Measurements from ENCODE around the gene NRP2. TPM values are rescaled to one million over a fixed set of nuclear protein-coding genes. Genes with fewer than 3 reads are reported as not detected.

NRP2 gene
- total RNA-seq, 6 donors from 2014 or later, result 61.4 to 99.4 (median 71.8) TPM

DNA sequence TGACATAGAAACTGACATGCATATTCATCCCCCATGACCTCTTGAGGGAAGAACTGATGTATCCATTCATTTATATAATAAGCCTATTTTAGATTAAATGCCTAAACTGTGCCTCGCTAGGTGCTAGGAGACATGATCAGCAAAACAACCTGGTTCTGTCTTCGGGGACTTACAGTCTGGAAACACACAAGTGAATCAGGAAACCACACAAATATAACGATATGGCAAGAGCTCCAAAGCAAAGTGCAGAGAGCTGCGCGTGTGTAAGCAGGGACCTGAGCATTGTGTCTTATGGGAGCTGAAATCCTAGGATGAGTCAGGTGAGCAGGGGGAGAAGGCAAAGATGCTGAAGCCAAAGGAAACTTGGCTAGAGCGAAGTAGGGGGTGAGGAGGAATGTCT, 120.6 kb downstream of the NRP2 start:
- H3K36me3 ChIP-seq, result no peaks in the 10 kb centered on the region
- 72 to 85% methylated on average over 6 of the region's 6 CpGs for WGBS, 2 donors
- peaks cover 0 to 9% (median 6%) of the 10 kb centered on the region in 4 donors for H3K9me3 ChIP-seq
- DNase-seq (no peak), ATAC-seq (ENCODE audit: low FRiP score in 2 of 2) (no peak)
- no peaks in the 10 kb centered on the region for H3K27me3 ChIP-seq
- TF ChIP-seq EP300 (IDR thresholded peaks at IDR 0.05), result no peak
- no peak for TF ChIP-seq POLR2AphosphoS5 (IDR thresholded peaks at IDR 0.05)
- no peak for TF ChIP-seq POLR2A (IDR thresholded peaks at IDR 0.05)
- TF ChIP-seq CTCF (IDR thresholded peaks at IDR 0.05), result no peak
- no peak overlapping the region for H3K4me3 ChIP-seq
- H3K4me1 ChIP-seq, result peaks cover 20 to 35% (median 29%) of the 10 kb centered on the region in 4 donors
- H3K27ac ChIP-seq, result peak overlapping the region in 1 of 4 donors; percentile 72

DNA sequence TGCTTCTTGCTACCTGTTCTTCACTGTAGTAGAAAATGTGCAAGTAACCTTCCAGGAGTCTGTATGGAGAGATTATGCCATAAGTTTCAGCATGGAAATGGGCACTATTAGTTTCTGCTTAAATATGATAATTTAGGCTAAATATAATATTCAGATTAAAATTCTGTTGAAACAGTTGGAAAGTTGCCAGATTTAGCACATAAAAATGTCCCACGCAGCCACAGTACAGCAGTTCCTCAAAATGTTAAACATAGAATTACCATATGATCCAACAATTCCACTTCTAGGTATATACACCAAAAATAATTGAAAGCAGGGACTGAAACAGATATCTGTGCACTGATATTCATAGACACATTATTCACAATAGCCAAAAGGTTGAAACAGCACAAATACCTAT, 121.2 kb downstream of the NRP2 start:
- no peak for TF ChIP-seq EP300 (IDR thresholded peaks at IDR 0.05)
- TF ChIP-seq POLR2A (IDR thresholded peaks at IDR 0.05), result no peak
- TF ChIP-seq POLR2AphosphoS5 (IDR thresholded peaks at IDR 0.05), result no peak
- TF ChIP-seq CTCF (IDR thresholded peaks at IDR 0.05), result no peak
- DNase-seq, result no peak
- H3K27me3 ChIP-seq, result no peaks in the 10 kb centered on the region
- H3K27ac ChIP-seq, result no peak overlapping the region
- H3K36me3 ChIP-seq, result no peaks in the 10 kb centered on the region
- peaks cover 0 to 4% (median 3%) of the 10 kb centered on the region in 4 donors for H3K9me3 ChIP-seq
- ATAC-seq (ENCODE audit: low FRiP score in 2 of 2), result no peak
- WGBS, 2 donors, result 52 to 68% methylated on average over 1 of the region's 1 CpG
- H3K4me3 ChIP-seq, result no peak overlapping the region
- peaks cover 20 to 35% (median 29%) of the 10 kb centered on the region in 4 donors for H3K4me1 ChIP-seq

DNA sequence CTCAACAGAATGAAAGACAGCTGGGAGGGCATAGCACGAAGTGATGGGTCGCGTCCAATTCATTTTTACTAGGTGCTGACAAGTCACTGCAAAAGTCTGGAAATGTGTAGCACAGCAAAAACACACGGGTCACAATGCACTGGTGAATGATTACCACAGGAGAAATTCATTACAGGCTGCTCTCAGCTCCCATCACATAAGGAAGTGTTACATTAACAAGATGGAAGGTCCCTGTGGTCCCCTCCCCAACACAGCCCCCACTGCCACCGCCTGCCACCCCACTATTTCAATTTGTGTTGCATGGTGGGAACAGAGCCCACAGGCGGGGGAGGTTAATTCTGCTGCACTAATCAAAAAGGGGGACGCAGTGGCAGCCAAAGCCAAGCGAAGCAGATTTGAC, 122.8 kb downstream of the NRP2 start:
- 93% methylated on average over 8 of the region's 8 CpGs for WGBS, 2 donors
- Histone ChIP-seq H3K9me3 (no peaks in the 10 kb centered on the region), H3K27me3 (no peaks in the 10 kb centered on the region), H3K4me1 (peaks cover 20 to 30% (median 25%) of the 10 kb centered on the region in 4 donors), H3K36me3 (no peaks in the 10 kb centered on the region), H3K4me3 (no peak overlapping the region), H3K27ac (no peak overlapping the region)
- no peak for TF ChIP-seq POLR2AphosphoS5 (IDR thresholded peaks at IDR 0.05)
- TF ChIP-seq CTCF (IDR thresholded peaks at IDR 0.05), result no peak
- TF ChIP-seq POLR2A (IDR thresholded peaks at IDR 0.05), result no peak
- TF ChIP-seq EP300 (IDR thresholded peaks at IDR 0.05), result no peak
- no peak for ATAC-seq (ENCODE audit: low FRiP score in 2 of 2)
- DNase-seq, result no peak

GRCh38 chr2:205806143-205806905, 124.0 kb downstream of the NRP2 start:
- Histone ChIP-seq H3K27ac (peak overlapping the region; percentile 30 to 71 (median 60)), H3K36me3 (no peaks in the 10 kb centered on the region), H3K27me3 (no peaks in the 10 kb centered on the region), H3K9me3 (no peaks in the 10 kb centered on the region), H3K4me1 (peaks cover 9 to 18% (median 13%) of the 10 kb centered on the region in 4 donors), H3K4me3 (no peak overlapping the region)
- TF ChIP-seq POLR2A (IDR thresholded peaks at IDR 0.05), result no peak
- no peak for TF ChIP-seq POLR2AphosphoS5 (IDR thresholded peaks at IDR 0.05)
- no peak for TF ChIP-seq CTCF (IDR thresholded peaks at IDR 0.05)
- peak in 1 of 4 donors; percentile 18 for TF ChIP-seq EP300 (IDR thresholded peaks at IDR 0.05)
- ATAC-seq (ENCODE audit: low FRiP score in 2 of 2) (peak; percentile 55 to 88), DNase-seq (peak in 1 of 2 donors; percentile 87)
- WGBS, 2 donors, result 75 to 78% methylated on average over 17 to 18 of the region's 18 CpGs

Measured in upper lobe of left lung (tissue), 6 donors.